ENCODE measurements around the gene RAD54L2.

Gene RAD54L2

DNA sequence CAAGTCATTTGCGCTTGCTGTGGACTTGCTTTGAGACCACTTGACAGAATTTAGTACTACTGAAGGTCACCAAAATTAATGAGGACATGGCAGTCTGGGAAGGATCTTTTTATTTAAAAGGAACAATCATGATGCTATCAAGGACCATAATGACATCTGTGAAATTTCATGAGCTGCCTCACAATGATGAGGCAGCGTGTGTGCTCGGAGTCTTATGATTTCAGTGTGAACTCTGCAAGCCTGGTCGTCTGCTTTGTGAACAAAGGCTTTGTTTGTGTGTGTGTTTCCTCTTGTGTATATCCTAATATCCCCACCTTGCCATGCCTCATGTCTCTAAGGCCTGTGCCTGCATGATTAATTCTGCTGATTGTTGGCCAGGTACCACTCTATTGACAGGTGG lies 46.7 kb downstream of the RAD54L2 start:
- H3K4me3 ChIP-seq (replicated peaks; ENCODE audit: insufficient read depth, low read length) = no peak overlapping the region
- DNase-seq (ENCODE audit: low read depth in 1 of 2, low spot score in 1 of 2) = no peak
- no peak overlapping the region for H3K27ac ChIP-seq (replicated peaks)

DNA sequence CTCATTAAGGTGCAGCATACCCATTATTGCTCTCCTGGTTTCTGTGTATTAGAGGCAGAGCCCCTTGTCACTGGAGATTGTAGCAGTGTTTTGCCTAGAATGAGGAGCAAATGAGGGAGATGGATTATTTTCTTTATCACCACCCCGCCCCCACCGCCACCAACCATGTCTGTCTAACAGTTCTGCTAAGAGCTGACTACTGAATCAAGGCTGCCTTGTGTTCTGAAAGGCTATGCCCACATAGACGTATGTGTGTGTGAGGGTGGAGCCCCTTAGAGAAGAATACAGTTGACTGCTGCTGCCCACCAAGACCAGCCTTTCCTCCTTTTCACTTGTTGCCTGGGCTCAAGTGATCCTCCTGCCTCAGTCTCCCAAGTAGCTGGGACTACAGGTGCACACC lies 47.4 kb downstream of the RAD54L2 start:
- no peak overlapping the region for H3K27ac ChIP-seq (replicated peaks)
- no peak for DNase-seq (ENCODE audit: low read depth in 1 of 2, low spot score in 1 of 2)
- H3K4me3 ChIP-seq (replicated peaks; ENCODE audit: insufficient read depth, low read length) = no peak overlapping the region
- TF ChIP-seq GABPA (IDR thresholded peaks at IDR 0.05; ENCODE audit: low read depth) (no peak), POLR2AphosphoS5 (IDR thresholded peaks at IDR 0.05; ENCODE audit: low read depth) (no peak), CTCF (IDR thresholded peaks at IDR 0.05; ENCODE audit: insufficient read depth, low read length) (no peak), REST (IDR thresholded peaks at IDR 0.05; ENCODE audit: insufficient replicate concordance, low read depth) (no peak), SPI1 (IDR thresholded peaks at IDR 0.05; ENCODE audit: borderline replicate concordance, low read depth) (no peak)
- H3K27me3 ChIP-seq (ENCODE audit: insufficient read depth, poor library complexity, severe bottlenecking) = no peaks in the 10 kb centered on the region

More for the DNA sequence above, 46.7 kb downstream of the RAD54L2 start:
- no peaks in the 10 kb centered on the region for H3K27me3 ChIP-seq (ENCODE audit: insufficient read depth, poor library complexity, severe bottlenecking)
- TF ChIP-seq SPI1 (IDR thresholded peaks at IDR 0.05; ENCODE audit: borderline replicate concordance, low read depth) = no peak
- TF ChIP-seq GABPA (IDR thresholded peaks at IDR 0.05; ENCODE audit: low read depth) = no peak
- TF ChIP-seq CTCF (IDR thresholded peaks at IDR 0.05; ENCODE audit: insufficient read depth, low read length) = no peak
- TF ChIP-seq POLR2AphosphoS5 (IDR thresholded peaks at IDR 0.05; ENCODE audit: low read depth) = no peak
- no peak for TF ChIP-seq REST (IDR thresholded peaks at IDR 0.05; ENCODE audit: insufficient replicate concordance, low read depth)

All from HL-60 (cell line).